SK-N-SH (cell line): ENCODE data around the gene PRKG1. TPM values are rescaled to one million over a fixed set of nuclear protein-coding genes. Genes with fewer than 3 reads are reported as not detected.

Experiments used
- CTCF ChIA-PET: fragments of 300-600, 350-600 bp; formaldehyde crosslinking; extraction: SDS; loops from one replicate; lab custom pipeline; 2021; lab: Yijun Ruan, JAX
- POLR2A ChIA-PET: fragments of 350-600 bp; sonication (Branson Sonifier 250); formaldehyde crosslinking; extraction: SDS; loops from one replicate; lab custom pipeline; 2020; ENCODE audit warnings: antibody characterized with exemption, inconsistent platforms; lab: Yijun Ruan, JAX
- DNase-seq: peaks from one replicate; pipeline ENCODE4 v3.0.0; 2012
- H2AFZ ChIP-seq: fragments of 200-600 bp; sonication (generic); 2 replicates; pipeline ENCODE4 v1.8.1; 2016; ENCODE audit warnings: antibody characterized with exemption, mild to moderate bottlenecking, low read depth
- H3F3A ChIP-seq: fragments of 200-600 bp; sonication (generic); replicated peaks from 2 replicates; pipeline ENCODE3; 2016; ENCODE audit warnings: antibody characterized with exemption, mild to moderate bottlenecking; ENCODE audit not compliant: insufficient read depth
- H3K27ac ChIP-seq, 2 experiments: fragments of 200-500 bp in 1 of 2; fragments of 200-600 bp in 1 of 2; sonication (Bioruptor generic) in 1 of 2; sonication (generic), shearing (Covaris generic) in 1 of 2; 2 replicates each; pipeline versions ENCODE4 v1.5.1 to v1.6.1; 2014 to 2016; ENCODE audit warnings: low read depth in 2 of 2, inconsistent platforms in 1 of 2, low read length in 1 of 2, mild to moderate bottlenecking in 1 of 2, mixed read lengths in 1 of 2
- H3K27me3 ChIP-seq: fragments of 200-600 bp; sonication (generic), shearing (Covaris generic); 2 replicates; pipeline ENCODE4 v1.6.1; 2016; ENCODE audit warnings: mixed run types; ENCODE audit not compliant: insufficient read depth
- H3K36me3 ChIP-seq, 2 experiments: fragments of 200-500 bp in 1 of 2; fragments of 200-600 bp in 1 of 2; sonication (Bioruptor generic) in 1 of 2; sonication (generic) in 1 of 2; replicated peaks in 1 of 2; 2 replicates each; pipeline versions ENCODE3 to v1.5.1; 2014 to 2016; ENCODE audit warnings: low read length in 1 of 2, mild to moderate bottlenecking in 1 of 2; ENCODE audit not compliant: insufficient read depth in 2 of 2, control insufficient read depth in 1 of 2
- H3K4me1 ChIP-seq, 2 experiments: fragments of 200-500 bp in 1 of 2; fragments of 200-600 bp in 1 of 2; sonication (Bioruptor generic) in 1 of 2; sonication (generic), shearing (Covaris generic) in 1 of 2; 2 replicates each; pipeline versions ENCODE4 v1.5.1 to v1.6.1; 2014 to 2016; ENCODE audit warnings: low read depth in 1 of 2, low read length in 1 of 2, mixed run types in 1 of 2; ENCODE audit not compliant: insufficient read depth in 2 of 2, control insufficient read depth in 1 of 2
- H3K4me2 ChIP-seq: fragments of 200-600 bp; sonication (generic), shearing (Covaris generic); 2 replicates; pipeline ENCODE4 v1.6.1; 2017; ENCODE audit warnings: mixed run types
- H3K4me3 ChIP-seq, 2 experiments: fragments of 200-500 bp in 1 of 2; fragments of 200-600 bp in 1 of 2; sonication (Bioruptor generic) in 1 of 2; sonication (generic), shearing (Covaris generic) in 1 of 2; 2 replicates each; pipeline versions ENCODE4 v1.5.1 to v1.8.1; 2014 to 2016; ENCODE audit warnings: low read depth in 2 of 2, inconsistent platforms in 1 of 2, low read length in 1 of 2, mild to moderate bottlenecking in 1 of 2, mixed read lengths in 1 of 2, moderate library complexity in 1 of 2
- H3K79me2 ChIP-seq: fragments of 200-600 bp; sonication (generic); 2 replicates; pipeline ENCODE4 v1.8.1; 2017; ENCODE audit warnings: mild to moderate bottlenecking; ENCODE audit not compliant: insufficient read depth
- H3K9ac ChIP-seq: fragments of 200-600 bp; sonication (generic); 2 replicates; pipeline ENCODE4 v1.6.1; 2017; ENCODE audit warnings: mixed run types
- H3K9me2 ChIP-seq: fragments of 200-600 bp; sonication (generic); 2 replicates; pipeline ENCODE4 v1.6.1; 2017; ENCODE audit warnings: mixed run types
- H3K9me3 ChIP-seq: fragments of 200-600 bp; sonication (generic); 2 replicates; pipeline ENCODE4 v1.6.1; 2017; ENCODE audit warnings: mixed run types, mild to moderate bottlenecking, moderate library complexity
- H4K20me1 ChIP-seq: fragments of 200-600 bp; sonication (generic); 2 replicates; pipeline ENCODE4 v1.6.1; 2017; ENCODE audit warnings: mild to moderate bottlenecking, mixed run types; ENCODE audit not compliant: insufficient read depth
- CHD2 ChIP-seq: fragments of 150-350 bp; IDR thresholded peaks from 2 replicates; pipeline ENCODE4 v1.6.1; 2018; ENCODE audit warnings: low read length; ENCODE audit not compliant: partially characterized antibody
- CTCF ChIP-seq: fragments of 200-600 bp; sonication (generic); IDR thresholded peaks from 2 replicates; pipeline ENCODE4 v1.6.1; 2017; ENCODE audit warnings: antibody characterized with exemption, mild to moderate bottlenecking, moderate library complexity
- EP300 ChIP-seq, 2 experiments: IDR thresholded peaks; 2 replicates each; pipeline versions ENCODE4 v1.4.0 to v1.6.1; 2012; ENCODE audit warnings: borderline replicate concordance in 1 of 2, low read depth in 1 of 2, low read length in 1 of 2
- FOSL2 ChIP-seq: IDR thresholded peaks from 2 replicates; pipeline ENCODE4 v1.4.0; 2012; ENCODE audit warnings: low read depth, mild to moderate bottlenecking, moderate library complexity, borderline replicate concordance
- FOXJ3 ChIP-seq: sonication (generic); formaldehyde crosslinking; IDR thresholded peaks from 2 replicates; pipeline ENCODE4 v1.5.1; 2020; ENCODE audit warnings: mild to moderate bottlenecking, missing genetic modification reagents
- FOXM1 ChIP-seq: IDR thresholded peaks from 2 replicates; pipeline ENCODE4 v1.4.0; 2012; ENCODE audit warnings: low read depth, mild to moderate bottlenecking
- GABPA ChIP-seq: IDR thresholded peaks from 2 replicates; pipeline ENCODE4 v1.4.0; 2012; ENCODE audit warnings: low read depth, mild to moderate bottlenecking
- GATA2 ChIP-seq: sonication (generic); formaldehyde crosslinking; IDR thresholded peaks from 2 replicates; pipeline ENCODE4 v1.5.0; 2020; ENCODE audit warnings: mild to moderate bottlenecking, missing genetic modification reagents
- MEF2A ChIP-seq: IDR thresholded peaks from 2 replicates; pipeline ENCODE4 v1.4.0; 2012; ENCODE audit warnings: low read depth, borderline replicate concordance
- MXI1 ChIP-seq: IDR thresholded peaks from 2 replicates; pipeline ENCODE4 v1.6.1; 2012; ENCODE audit warnings: mild to moderate bottlenecking, low read depth, low read length, improper control_type of control experiment
- NFIC ChIP-seq: IDR thresholded peaks from 2 replicates; pipeline ENCODE4 v1.4.0; 2012; ENCODE audit warnings: borderline replicate concordance
- POLR2AphosphoS5 ChIP-seq: IDR thresholded peaks from 2 replicates; pipeline ENCODE4 v1.6.1; 2012; ENCODE audit warnings: low read depth, low read length
- RAD21 ChIP-seq: IDR thresholded peaks from 2 replicates; pipeline ENCODE4 v1.6.1; 2012; ENCODE audit warnings: mild to moderate bottlenecking, low read length
- RFX5 ChIP-seq: IDR thresholded peaks from 2 replicates; pipeline ENCODE4 v1.6.1; 2012; ENCODE audit warnings: mild to moderate bottlenecking, improper control_type of control experiment, low read length
- RXRA ChIP-seq: IDR thresholded peaks from 2 replicates; pipeline ENCODE4 v1.4.0; 2012; ENCODE audit warnings: low read depth, mild to moderate bottlenecking, borderline replicate concordance
- SMC3 ChIP-seq: IDR thresholded peaks from 2 replicates; pipeline ENCODE4 v1.6.1; 2012; ENCODE audit warnings: low read depth, low read length, improper control_type of control experiment
- TAF1 ChIP-seq: IDR thresholded peaks from 2 replicates; pipeline ENCODE4 v1.6.1; 2012; ENCODE audit warnings: low read depth, mild to moderate bottlenecking, low read length, moderate library complexity, borderline replicate concordance
- TCF12 ChIP-seq: IDR thresholded peaks from 2 replicates; pipeline ENCODE4 v1.4.0; 2012
- TEAD4 ChIP-seq: IDR thresholded peaks from 2 replicates; pipeline ENCODE4 v1.4.0; 2012; ENCODE audit warnings: mild to moderate bottlenecking, borderline replicate concordance; ENCODE audit not compliant: insufficient read depth
- YY1 ChIP-seq: IDR thresholded peaks from 2 replicates; pipeline ENCODE4 v1.4.0; 2012; ENCODE audit warnings: low read depth, mild to moderate bottlenecking
- ZBTB33 ChIP-seq: IDR thresholded peaks from 2 replicates; pipeline ENCODE4 v1.4.0; 2012; ENCODE audit warnings: low read depth, borderline replicate concordance
- WGBS: methylation state at CpG from one replicate; pipeline ENCODE4 v1.1.6; 2017; ENCODE audit warnings: low lambda C conversion rate; 5-methylcytosine and 5-hydroxymethylcytosine counted together
- polyA plus RNA-seq, 3 experiments: library from polyadenylated mRNA; depleted of rRNA; stranded (reverse); fragments of >200 nt; gene quantifications; 2 replicates each; pipeline ENCODE4 v1.2.3, GENCODE V29; 2012
- TF ChIP-seq, protein P1 (sequence below): fragments of 150-350 bp; IDR thresholded peaks from 2 replicates; pipeline ENCODE4 v1.6.1; 2017; ENCODE audit warnings: antibody characterized with exemption, low read length, low read depth, borderline replicate concordance
- TF ChIP-seq, protein P2 (sequence below): IDR thresholded peaks from 2 replicates; pipeline ENCODE4 v1.4.0; 2012; ENCODE audit warnings: low read depth
- TF ChIP-seq, protein P3 (sequence below): IDR thresholded peaks from 2 replicates; pipeline ENCODE4; 2012

Gene PRKG1
- polyA plus RNA-seq, 1 of the 3 experiments (the other 2 are of a cell fraction) = 4.1 TPM

DNA sequence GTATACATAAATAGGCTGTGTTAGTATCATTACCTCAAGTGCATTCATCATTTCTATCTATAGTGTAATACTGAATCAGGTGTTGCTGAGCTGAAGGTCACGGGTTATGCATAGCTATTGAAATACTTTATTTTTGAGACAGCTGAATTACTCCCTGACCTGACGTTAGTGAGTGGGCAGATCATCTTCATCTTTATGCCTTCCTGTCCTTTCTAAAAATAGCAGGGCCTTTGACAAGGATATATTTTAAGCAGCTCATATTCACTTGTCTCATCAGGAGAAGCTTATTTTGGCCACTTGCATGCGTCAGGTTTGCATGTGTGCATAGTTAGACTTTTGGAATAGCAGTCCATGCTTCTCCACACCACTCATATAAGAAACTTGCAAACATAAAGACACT, 1176.2 kb downstream of the PRKG1 start:
- Histone ChIP-seq H2AFZ (no peak overlapping the region), H3K36me3 (no peaks in the 10 kb centered on the region), H3K9me2 (no peaks in the 10 kb centered on the region), H3K27ac (no peak overlapping the region), H3K4me2 (no peak overlapping the region), H3K4me1 (no peaks in the 10 kb centered on the region), H3K79me2 (no peaks in the 10 kb centered on the region), H3K27me3 (no peaks in the 10 kb centered on the region), H4K20me1 (no peaks in the 10 kb centered on the region), H3K4me3 (no peak overlapping the region), H3K9me3 (no peaks in the 10 kb centered on the region), H3F3A (no peaks in the 10 kb centered on the region), H3K9ac (no peak overlapping the region)
- CTCF ChIA-PET = interaction anchor here (0.7 to 0.9 kb wide), 2 partner anchors 21 to 239 kb away, joined by 3 read pairs; no protein-coding TSS in a partner anchor
- TF ChIP-seq FOXJ3 (CRISPR knock-in tag) = no peak
- TF ChIP-seq RAD21 = no peak
- no peak for TF ChIP-seq MEF2A
- no peak for TF ChIP-seq TAF1
- no peak for TF ChIP-seq POLR2AphosphoS5
- no peak for TF ChIP-seq TCF12
- TF ChIP-seq, protein P1, sequence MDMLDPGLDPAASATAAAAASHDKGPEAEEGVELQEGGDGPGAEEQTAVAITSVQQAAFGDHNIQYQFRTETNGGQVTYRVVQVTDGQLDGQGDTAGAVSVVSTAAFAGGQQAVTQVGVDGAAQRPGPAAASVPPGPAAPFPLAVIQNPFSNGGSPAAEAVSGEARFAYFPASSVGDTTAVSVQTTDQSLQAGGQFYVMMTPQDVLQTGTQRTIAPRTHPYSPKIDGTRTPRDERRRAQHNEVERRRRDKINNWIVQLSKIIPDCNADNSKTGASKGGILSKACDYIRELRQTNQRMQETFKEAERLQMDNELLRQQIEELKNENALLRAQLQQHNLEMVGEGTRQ = no peak
- no peak for TF ChIP-seq EP300 (IDR thresholded peaks at IDR 0.05; ENCODE audit: borderline replicate concordance in 1 of 2, low read depth in 1 of 2, low read length in 1 of 2)
- TF ChIP-seq CHD2 = no peak
- POLR2A ChIA-PET = no interaction called here
- no peak for DNase-seq
- WGBS = 83% methylated on average over 3 of the region's 3 CpGs

DNA sequence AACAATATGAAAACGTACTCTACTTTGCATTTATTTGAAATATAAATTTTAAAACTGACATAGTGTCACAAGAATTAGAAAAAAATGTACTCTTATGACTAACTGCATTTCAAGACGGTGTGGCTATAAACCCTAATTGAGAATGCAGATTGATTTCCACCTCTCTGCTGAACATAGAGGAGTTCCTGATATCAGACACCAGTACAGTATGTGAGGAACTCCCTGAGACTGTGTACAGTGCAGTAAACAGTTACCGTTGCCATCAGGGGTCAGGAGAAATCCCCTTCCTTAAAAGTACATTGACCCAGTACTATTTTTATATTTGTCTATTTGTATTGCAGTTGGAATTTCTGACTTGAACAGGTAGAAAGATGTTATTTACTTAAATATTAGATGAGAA, 1178.0 kb downstream of the PRKG1 start:
- Histone ChIP-seq H4K20me1 (no peaks in the 10 kb centered on the region), H3K4me3 (no peak overlapping the region), H3F3A (no peaks in the 10 kb centered on the region), H3K4me1 (no peaks in the 10 kb centered on the region), H3K9me3 (no peaks in the 10 kb centered on the region), H3K79me2 (no peaks in the 10 kb centered on the region), H2AFZ (no peak overlapping the region), H3K9me2 (no peaks in the 10 kb centered on the region), H3K27ac (no peak overlapping the region), H3K4me2 (no peak overlapping the region), H3K9ac (no peak overlapping the region), H3K27me3 (no peaks in the 10 kb centered on the region), H3K36me3 (no peaks in the 10 kb centered on the region)
- DNase-seq = no peak
- ChIA-PET CTCF (no interaction called here), POLR2A (no interaction called here)
- 75% methylated on average over 3 of the region's 3 CpGs for WGBS
- no peak for TF ChIP-seq CHD2
- no peak for TF ChIP-seq GABPA
- no peak for TF ChIP-seq TCF12
- TF ChIP-seq, protein P2, sequence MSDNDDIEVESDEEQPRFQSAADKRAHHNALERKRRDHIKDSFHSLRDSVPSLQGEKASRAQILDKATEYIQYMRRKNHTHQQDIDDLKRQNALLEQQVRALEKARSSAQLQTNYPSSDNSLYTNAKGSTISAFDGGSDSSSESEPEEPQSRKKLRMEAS = no peak
- no peak for TF ChIP-seq MXI1
- no peak for TF ChIP-seq SMC3
- TF ChIP-seq RXRA = no peak
- TF ChIP-seq NFIC = no peak
- TF ChIP-seq CTCF = no peak
- no peak for TF ChIP-seq GATA2 (CRISPR knock-in tag)
- no peak for TF ChIP-seq RFX5
- no peak for TF ChIP-seq FOXM1
- no peak for TF ChIP-seq MEF2A
- TF ChIP-seq EP300 (IDR thresholded peaks at IDR 0.05; ENCODE audit: borderline replicate concordance in 1 of 2, low read depth in 1 of 2, low read length in 1 of 2) = no peak
- TF ChIP-seq, protein P3, sequence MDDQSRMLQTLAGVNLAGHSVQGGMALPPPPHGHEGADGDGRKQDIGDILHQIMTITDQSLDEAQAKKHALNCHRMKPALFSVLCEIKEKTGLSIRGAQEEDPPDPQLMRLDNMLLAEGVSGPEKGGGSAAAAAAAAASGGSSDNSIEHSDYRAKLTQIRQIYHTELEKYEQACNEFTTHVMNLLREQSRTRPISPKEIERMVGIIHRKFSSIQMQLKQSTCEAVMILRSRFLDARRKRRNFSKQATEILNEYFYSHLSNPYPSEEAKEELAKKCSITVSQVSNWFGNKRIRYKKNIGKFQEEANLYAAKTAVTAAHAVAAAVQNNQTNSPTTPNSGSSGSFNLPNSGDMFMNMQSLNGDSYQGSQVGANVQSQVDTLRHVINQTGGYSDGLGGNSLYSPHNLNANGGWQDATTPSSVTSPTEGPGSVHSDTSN = no peak
- TF ChIP-seq POLR2AphosphoS5 = no peak
- TF ChIP-seq ZBTB33 = no peak
- no peak for TF ChIP-seq TEAD4
- TF ChIP-seq YY1 = no peak
- no peak for TF ChIP-seq FOSL2
